H1 (cell line): ENCODE results near the gene DEK. TPM values are rescaled to one million over a fixed set of nuclear protein-coding genes. Genes with fewer than 3 reads are reported as not detected.

ENCODE experiments used
- CTCF ChIA-PET: fragments of 300-600 bp; sonication (Branson Sonifier 250); formaldehyde crosslinking; loops from one replicate; lab custom pipeline; 2021; ENCODE audit not compliant: partially characterized antibody; lab: Charles Lee
- POLR2A ChIA-PET: fragments of 300-600 bp; sonication (Branson Sonifier 250); formaldehyde crosslinking; loops from one replicate; lab custom pipeline; 2021; ENCODE audit warnings: inconsistent platforms; ENCODE audit not compliant: partially characterized antibody; lab: Charles Lee
- DNase-seq, 2 experiments: peaks; one replicate each; pipeline versions ENCODE4 v3.0.0 to v3.0.0-alpha.2; 2010 to 2022; ENCODE audit warnings: low spot score in 2 of 2, low read depth in 1 of 2, mixed read lengths in 1 of 2
- FAIRE-seq: peaks from 2 replicates; lab custom pipeline; 2011; peaks lifted over from hg19 to GRCh38; lab: Jason Lieb, UNC
- H2AFZ ChIP-seq: 2 replicates; pipeline ENCODE4 v1.8.1; 2012; ENCODE audit warnings: low read length, inconsistent platforms
- H2AK5ac ChIP-seq: 2 replicates; pipeline ENCODE4 v1.6.1; 2013; ENCODE audit warnings: low read depth, low read length
- H2BK120ac ChIP-seq: replicated peaks from 2 replicates; pipeline ENCODE3; 2013; ENCODE audit warnings: low read depth, low read length, inconsistent platforms
- H2BK12ac ChIP-seq: 2 replicates; pipeline ENCODE4 v1.6.1; 2013; ENCODE audit warnings: low read depth, low read length
- H2BK15ac ChIP-seq: 2 replicates; pipeline ENCODE4 v1.6.1; 2013; ENCODE audit warnings: low read length
- H2BK20ac ChIP-seq: 2 replicates; pipeline ENCODE4 v1.6.1; 2013; ENCODE audit warnings: low read length
- H2BK5ac ChIP-seq: 2 replicates; pipeline ENCODE4 v1.6.1; 2013; ENCODE audit warnings: low read depth, low read length
- H3K14ac ChIP-seq: 2 replicates; pipeline ENCODE4 v1.6.1; 2013; ENCODE audit warnings: inconsistent platforms; ENCODE audit not compliant: insufficient read length
- H3K18ac ChIP-seq: 2 replicates; pipeline ENCODE4 v1.6.1; 2013; ENCODE audit warnings: low read length; ENCODE audit errors: extremely low read depth
- H3K23ac ChIP-seq: 2 replicates; pipeline ENCODE4 v1.6.1; 2013; ENCODE audit warnings: inconsistent platforms; ENCODE audit not compliant: insufficient read length
- H3K23me2 ChIP-seq: 2 replicates; pipeline ENCODE4 v1.6.1; 2013; ENCODE audit warnings: low read depth, low read length
- H3K27ac ChIP-seq: 2 replicates; pipeline ENCODE4 v1.6.1; 2011; ENCODE audit warnings: low read depth, low read length, inconsistent platforms
- H3K27me3 ChIP-seq, 4 experiments: replicated peaks in 1 of 4; 1 replicate in 1 of 4; 2 replicates in 3 of 4; pipeline versions ENCODE4 v1.6.1 to v1.8.1; 2011 to 2013; ENCODE audit warnings: low read length in 3 of 4, mild to moderate bottlenecking in 3 of 4, inconsistent platforms in 2 of 4, mixed read lengths in 2 of 4, moderate library complexity in 1 of 4; ENCODE audit not compliant: control insufficient read depth in 3 of 4, insufficient read depth in 3 of 4; ENCODE audit errors: extremely low read depth in 1 of 4
- H3K36me3 ChIP-seq, 4 experiments: 2 replicates each; pipeline versions ENCODE4 v1.6.1 to v1.8.1; 2011 to 2013; ENCODE audit warnings: mild to moderate bottlenecking in 4 of 4, low read length in 3 of 4, moderate library complexity in 2 of 4, control low read depth in 1 of 4, inconsistent platforms in 1 of 4; ENCODE audit not compliant: insufficient read depth in 4 of 4, control insufficient read depth in 2 of 4
- H3K4ac ChIP-seq: replicated peaks from 2 replicates; pipeline ENCODE3; 2013; ENCODE audit warnings: low read length, low read depth, mixed read lengths, inconsistent platforms; ENCODE audit not compliant: insufficient read length
- H3K4me1 ChIP-seq, 4 experiments: replicated peaks in 1 of 4; 1 replicate in 1 of 4; 2 replicates in 3 of 4; pipeline versions ENCODE4 v1.6.1 to v1.8.1; 2011 to 2013; ENCODE audit warnings: low read length in 3 of 4, inconsistent platforms in 2 of 4, mixed read lengths in 1 of 4; ENCODE audit not compliant: insufficient read depth in 4 of 4, control insufficient read depth in 3 of 4
- H3K4me2 ChIP-seq, 2 experiments: 2 replicates each; pipeline versions ENCODE4 v1.6.1 to v1.8.1; 2011 to 2013; ENCODE audit warnings: low read depth in 2 of 2, low read length in 2 of 2, control low read depth in 1 of 2, inconsistent platforms in 1 of 2, mild to moderate bottlenecking in 1 of 2; ENCODE audit not compliant: insufficient read depth in 1 of 2
- H3K4me3 ChIP-seq, 4 experiments: fragments of 200-600, 300-600 bp in 1 of 4; sonication (generic), shearing (Covaris generic), sonication (Bioruptor Twin) in 1 of 4; 2 replicates each; pipeline versions ENCODE4 v1.5.1 to v1.8.1; 2011 to 2016; ENCODE audit warnings: low read length in 4 of 4, low read depth in 3 of 4, control low read depth in 2 of 4, inconsistent platforms in 2 of 4, mild to moderate bottlenecking in 2 of 4, mixed read lengths in 1 of 4, moderate library complexity in 1 of 4; ENCODE audit not compliant: insufficient read depth in 2 of 4; ENCODE audit errors: extremely low read depth in 1 of 4
- H3K56ac ChIP-seq: replicated peaks from 2 replicates; pipeline ENCODE3; 2013; ENCODE audit warnings: low read depth, mild to moderate bottlenecking, mixed read lengths, low read length, inconsistent platforms; ENCODE audit not compliant: insufficient read length
- H3K79me1 ChIP-seq: 2 replicates; pipeline ENCODE4 v1.6.1; 2013; ENCODE audit warnings: low read depth, low read length, control low read depth
- H3K79me2 ChIP-seq, 2 experiments: 2 replicates each; pipeline versions ENCODE4 v1.6.1 to v1.8.1; 2012 to 2013; ENCODE audit warnings: low read length in 2 of 2, mild to moderate bottlenecking in 2 of 2, inconsistent platforms in 1 of 2; ENCODE audit not compliant: insufficient read depth in 2 of 2, control insufficient read depth in 1 of 2
- H3K9ac ChIP-seq, 4 experiments: replicated peaks in 1 of 4; 1 replicate in 1 of 4; 2 replicates in 3 of 4; pipeline versions ENCODE4 v1.6.1 to v1.8.1; 2011 to 2013; ENCODE audit warnings: low read depth in 3 of 4, low read length in 3 of 4, control low read depth in 2 of 4, mild to moderate bottlenecking in 2 of 4, moderate library complexity in 2 of 4, inconsistent platforms in 1 of 4; ENCODE audit errors: extremely low read depth in 1 of 4
- H3K9me3 ChIP-seq, 2 experiments: 2 replicates each; pipeline versions ENCODE4 v1.6.1 to v1.8.1; 2012 to 2013; ENCODE audit warnings: mild to moderate bottlenecking in 2 of 2, moderate library complexity in 2 of 2, control low read depth in 1 of 2, inconsistent platforms in 1 of 2, low read depth in 1 of 2, low read length in 1 of 2, mixed read lengths in 1 of 2; ENCODE audit not compliant: insufficient read depth in 2 of 2
- H4K20me1 ChIP-seq, 2 experiments: replicated peaks in 1 of 2; 2 replicates each; pipeline versions ENCODE3 to v1.8.1; 2011 to 2013; ENCODE audit warnings: inconsistent platforms in 2 of 2, low read length in 2 of 2, mild to moderate bottlenecking in 1 of 2; ENCODE audit not compliant: insufficient read depth in 2 of 2, control insufficient read depth in 1 of 2
- H4K5ac ChIP-seq: 2 replicates; pipeline ENCODE4 v1.6.1; 2013; ENCODE audit warnings: low read length, low read depth, mixed read lengths, inconsistent platforms; ENCODE audit not compliant: insufficient read length
- H4K8ac ChIP-seq: 2 replicates; pipeline ENCODE4 v1.8.0; 2013; ENCODE audit warnings: mild to moderate bottlenecking, moderate library complexity, low read length, inconsistent platforms; ENCODE audit not compliant: insufficient read depth; ENCODE audit errors: extremely low read depth
- H4K91ac ChIP-seq: replicated peaks from 2 replicates; pipeline ENCODE3; 2013; ENCODE audit warnings: low read length, mixed read lengths, inconsistent platforms; ENCODE audit not compliant: insufficient read length
- BCL11A ChIP-seq, 2 experiments: IDR thresholded peaks; one replicate each; pipeline ENCODE4 v1.6.1; 2011; ENCODE audit warnings: low read depth in 2 of 2, low read length in 2 of 2, mild to moderate bottlenecking in 2 of 2
- CTBP2 ChIP-seq: IDR thresholded peaks from 2 replicates; pipeline ENCODE4 v1.7.0; 2011; ENCODE audit warnings: borderline replicate concordance, mild to moderate bottlenecking, moderate library complexity, mixed read lengths, low read length; ENCODE audit not compliant: insufficient read depth, insufficient read length
- EZH2 ChIP-seq: fragments of 200-600 bp; sonication (generic); IDR thresholded peaks from 2 replicates; pipeline ENCODE4 v1.7.1; 2012; ENCODE audit warnings: low read depth, mild to moderate bottlenecking, moderate library complexity, low read length, inconsistent platforms; ENCODE audit not compliant: severe bottlenecking
- SIN3A ChIP-seq, 2 experiments: IDR thresholded peaks in 1 of 2; conservative IDR thresholded peaks in 1 of 2; 2 replicates each; pipeline ENCODE4 v1.6.1; 2011 to 2012; ENCODE audit warnings: low read length in 2 of 2, improper control_type of control experiment in 1 of 2, low read depth in 1 of 2, mild to moderate bottlenecking in 1 of 2
- SP2 ChIP-seq: IDR thresholded peaks from 2 replicates; pipeline ENCODE4 v1.6.1; 2012; ENCODE audit warnings: mild to moderate bottlenecking, low read length, inconsistent platforms
- SP4 ChIP-seq: IDR thresholded peaks from 2 replicates; pipeline ENCODE4 v1.6.1; 2012; ENCODE audit warnings: low read length, inconsistent platforms
- TBP ChIP-seq: IDR thresholded peaks from 2 replicates; pipeline ENCODE4 v1.6.1; 2011; ENCODE audit warnings: low read depth, low read length, improper control_type of control experiment
- ZNF274 ChIP-seq: IDR thresholded peaks from 2 replicates; pipeline ENCODE4 v1.7.0; 2012; ENCODE audit warnings: low read length, borderline replicate concordance; ENCODE audit errors: extremely low read depth
- whole genome bisulfite sequencing, 2 experiments: shearing (Covaris generic) in 1 of 2; methylation state at CpG; one replicate each; pipeline versions ENCODE4 v1.1.6 to v1.1.7; 2013 to 2015; ENCODE audit warnings: low lambda C conversion rate in 2 of 2, mixed read lengths in 2 of 2, inconsistent platforms in 1 of 2, low coverage in 1 of 2, missing lambda C conversion rate in 1 of 2; ENCODE audit not compliant: insufficient replicate concordance in 2 of 2, insufficient coverage in 1 of 2, insufficient read length in 1 of 2; ENCODE audit errors: extremely low coverage in 1 of 2, missing lambda C conversion rate in 1 of 2; 5-methylcytosine and 5-hydroxymethylcytosine counted together
- polyA plus RNA-seq, 7 experiments: library from polyadenylated mRNA; depleted of rRNA in 3 of 7; stranded (reverse) in 5 of 7; unstranded in 2 of 7; fragments of >200 nt in 5 of 7; fragments of 200-250 nt in 2 of 7; gene quantifications; 1 replicate in 5 of 7; 2 replicates in 1 of 7; 4 replicates in 1 of 7; pipeline versions ENCODE4 v1.2.1 to v1.2.3, GENCODE V29; 2011 to 2013; ENCODE audit warnings: missing spikeins in 2 of 7, mixed read lengths in 2 of 7
- total RNA-seq: library from RNA; stranded (reverse); fragmentation: NEBNext Ultra II Directional; extraction: Animal tissue kit (Norgen Biotek cat#: 25700); gene quantifications from 2 replicates; pipeline ENCODE4 v1.2.1, GENCODE V29; 2021

Gene DEK
- total and polyA plus RNA-seq, 2 of the 8 experiments (the other 6 are each of a cell fraction or from before 2014, with no cell fraction given): 40.0 to 228 TPM

DNA sequence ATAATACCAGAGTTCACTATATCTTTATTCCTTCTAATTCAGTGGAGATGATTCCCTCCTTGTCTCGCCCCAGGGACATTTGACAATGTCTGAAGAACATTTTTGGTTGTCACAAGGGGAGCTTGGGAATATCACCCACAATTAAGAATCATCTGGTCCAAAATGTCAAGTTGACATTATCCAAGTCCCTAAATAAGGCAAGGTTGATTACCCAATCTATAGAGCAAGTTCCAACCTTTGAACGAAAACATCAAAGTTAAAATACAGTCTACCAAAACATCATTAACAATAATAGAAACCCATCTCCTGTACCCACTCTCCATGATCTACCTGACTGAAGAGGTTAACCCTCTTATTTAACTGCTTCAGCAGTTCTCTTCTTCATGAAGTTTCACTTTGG is 15.6 kb downstream of the DEK start:
- peaks cover 10 to 92% (median 47%) of the 10 kb centered on the region in 4 experiments for H3K36me3 ChIP-seq
- no peak for FAIRE-seq
- H3K4me1 ChIP-seq: no peaks in the 10 kb centered on the region
- H2AK5ac ChIP-seq: no peak overlapping the region
- H3K79me2 ChIP-seq: peaks cover 0 to 96% of the 10 kb centered on the region in 2 experiments; a peak in 3 of 4 replicates
- H3K14ac ChIP-seq: no peak overlapping the region
- H3K9ac ChIP-seq: no peak overlapping the region
- H3K4ac ChIP-seq: no peak overlapping the region
- H3K79me1 ChIP-seq: no peaks in the 10 kb centered on the region
- no peak overlapping the region for H2BK120ac ChIP-seq
- H3K4me2 ChIP-seq: no peak overlapping the region
- no peak overlapping the region for H2AFZ ChIP-seq
- H4K20me1 ChIP-seq: peaks cover 3 to 8% of the 10 kb centered on the region in 2 experiments
- H3K18ac ChIP-seq: no peak overlapping the region
- ChIA-PET POLR2A (interaction anchor here (1.4 to 2.7 kb wide), 3 partner anchors 9 to 19 kb away, joined by 4 to 6 read pairs (median 4); no protein-coding TSS in a partner anchor), CTCF (no interaction called here)
- WGBS, 2 experiments: 92% methylated on average over 2 of the region's 2 CpGs; no CpG with 5 or more reads in 1 of the 2 experiments
- H3K4me3 ChIP-seq: no peak overlapping the region
- H3K23ac ChIP-seq: no peak overlapping the region
- H3K23me2 ChIP-seq: no peaks in the 10 kb centered on the region
- no peak overlapping the region for H2BK15ac ChIP-seq
- no peak overlapping the region for H3K27ac ChIP-seq
- no peaks in the 10 kb centered on the region for H3K27me3 ChIP-seq
- H3K9me3 ChIP-seq: no peaks in the 10 kb centered on the region
- H4K5ac ChIP-seq: no peak overlapping the region
- no peak for DNase-seq
- no peak overlapping the region for H2BK20ac ChIP-seq
- H4K91ac ChIP-seq: no peak overlapping the region
- no peak overlapping the region for H2BK5ac ChIP-seq
- H4K8ac ChIP-seq: no peak overlapping the region
- H2BK12ac ChIP-seq: no peak overlapping the region
- no peak overlapping the region for H3K56ac ChIP-seq
- TF ChIP-seq BCL11A (IDR thresholded peaks at IDR 0.05; ENCODE audit: low read depth in 2 of 2, low read length in 2 of 2) (no peak), SP4 (no peak), TBP (no peak), CTBP2 (no peak), ZNF274 (no peak), SIN3A (conservative IDR thresholded peaks at IDR 0.05 in 1 of 2, IDR thresholded peaks at IDR 0.05 in 1 of 2; ENCODE audit: low read depth in 1 of 2, low read length in 2 of 2) (no peak), EZH2 (no peak), SP2 (no peak)
